Measurements from ENCODE around the gene ZNF526.
A peak's percentile ranks its signal among the peaks of the same experiment; 100 is the strongest.

The ZNF526 gene

DNA sequence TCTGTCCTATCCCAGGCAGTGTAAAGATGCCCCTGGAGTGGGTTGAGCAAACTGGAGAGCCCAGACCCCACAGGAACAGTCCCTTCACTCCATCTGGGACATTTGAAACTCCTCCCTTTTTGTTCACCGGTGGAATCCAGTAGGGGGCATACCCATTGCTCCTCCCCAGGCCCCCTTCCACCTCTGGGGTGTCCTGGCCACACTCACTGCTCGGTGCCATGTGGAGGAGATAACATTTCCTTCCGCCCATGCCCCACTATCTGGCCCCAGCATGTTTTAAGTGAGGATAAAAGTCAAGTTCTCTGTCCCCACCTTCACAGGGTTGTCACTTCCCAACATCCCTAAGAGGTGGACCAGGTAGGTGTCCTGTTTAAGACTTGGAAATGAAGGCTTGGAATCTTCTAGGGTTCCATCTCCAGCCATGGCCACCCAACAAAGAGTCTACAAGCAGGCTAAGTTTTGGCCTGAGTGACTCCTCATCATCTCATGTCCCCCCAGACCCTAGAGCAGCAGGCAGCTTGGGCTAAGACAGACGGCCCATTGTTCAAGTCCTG, 9.3 kb downstream of the ZNF526 start:
- no peak for DNase-seq (ENCODE audit: low spot score)
- CTCF ChIA-PET, result interaction anchor here (0.6 kb wide), 1 partner anchor 147 kb away, joined by 4 read pairs; no protein-coding TSS in a partner anchor
- POLR2A ChIA-PET (ENCODE audit: low non-redundant PET), result interaction anchor here (0.7 kb wide), 1 partner anchor 14 kb away, joined by 3 read pairs; no protein-coding TSS in a partner anchor
- peak overlapping the region; percentile 64 for H3K27ac ChIP-seq
- TF ChIP-seq CTCF (conservative IDR thresholded peaks at IDR 0.05; ENCODE audit: low read depth), result no peak

- ChIA-PET CTCF (interaction anchor here (0.6 kb wide), 1 partner anchor 148 kb away, joined by 4 read pairs; no protein-coding TSS in a partner anchor), POLR2A (ENCODE audit: low non-redundant PET) (interaction anchor here (0.7 kb wide), 1 partner anchor 13 kb away, joined by 3 read pairs; no protein-coding TSS in a partner anchor)
- H3K27ac ChIP-seq, result peak overlapping the region; percentile 64
- TF ChIP-seq CTCF (conservative IDR thresholded peaks at IDR 0.05; ENCODE audit: low read depth), result no peak
- DNase-seq (ENCODE audit: low spot score), result no peak
These were observed 9.8 kb downstream of the ZNF526 start for GRCh38 chr19:42229855-42230351.

GRCh38 chr19:42230571-42230970, 10.5 kb downstream of the ZNF526 start:
- POLR2A ChIA-PET (ENCODE audit: low non-redundant PET), result no interaction called here
- CTCF ChIA-PET, result no interaction called here
- DNase-seq (ENCODE audit: low spot score), result no peak
- no peak for TF ChIP-seq CTCF (conservative IDR thresholded peaks at IDR 0.05; ENCODE audit: low read depth)
- H3K27ac ChIP-seq, result peak overlapping the region; percentile 64

DNA sequence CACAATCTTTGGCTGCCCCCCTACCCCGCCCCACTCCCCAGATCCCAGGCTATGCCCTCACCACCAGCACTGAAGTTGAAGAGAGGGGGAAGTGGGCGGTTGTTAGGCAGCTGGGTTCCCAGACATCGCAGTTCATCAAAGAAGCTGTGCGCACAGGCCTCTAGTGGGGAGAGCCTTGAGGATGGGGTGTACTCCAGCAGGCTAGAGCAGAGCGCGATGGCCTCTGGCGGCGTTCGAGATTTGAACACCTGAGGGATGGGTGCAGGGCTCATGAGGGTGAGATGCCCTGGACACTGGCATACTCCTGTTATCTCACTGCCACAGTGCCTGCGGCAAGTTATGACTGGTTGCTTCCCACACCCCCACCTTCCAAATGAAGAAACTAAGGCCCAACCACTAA, 12.3 kb downstream of the ZNF526 start:
- no peak for TF ChIP-seq CTCF (conservative IDR thresholded peaks at IDR 0.05; ENCODE audit: low read depth)
- DNase-seq (ENCODE audit: low spot score), result no peak
- CTCF ChIA-PET, result interaction anchor here (0.6 to 0.7 kb wide), 4 partner anchors 10 to 208 kb away, joined by 3 to 5 read pairs (median 4); no protein-coding TSS in a partner anchor
- H3K27ac ChIP-seq, result peak overlapping the region; percentile 64
- POLR2A ChIA-PET (ENCODE audit: low non-redundant PET), result no interaction called here

DNA sequence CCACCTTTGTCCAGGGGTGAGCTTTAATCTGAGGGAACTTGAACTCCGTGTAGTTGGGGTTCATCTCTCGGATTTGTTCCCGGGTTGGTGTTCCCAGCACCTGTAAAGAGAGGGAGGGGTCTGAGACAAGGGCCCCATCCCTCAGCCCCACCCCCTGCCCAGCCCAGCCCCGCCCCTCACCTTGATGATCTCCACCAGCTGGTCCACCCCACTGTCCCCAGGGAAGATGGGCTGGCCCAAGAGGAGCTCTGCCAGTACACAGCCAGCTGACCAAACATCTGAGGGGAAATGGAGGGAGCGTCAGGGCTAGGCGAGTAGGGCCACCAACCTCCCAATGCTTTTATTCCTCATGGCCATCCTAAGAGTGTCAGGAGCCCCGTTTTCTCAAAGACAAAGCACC, 13.0 kb downstream of the ZNF526 start:
- CTCF ChIA-PET, result interaction anchor here (0.5 to 0.7 kb wide), 4 partner anchors 11 to 243 kb away, joined by 3 to 5 read pairs (median 4); no protein-coding TSS in a partner anchor
- no peak for DNase-seq (ENCODE audit: low spot score)

More for the DNA sequence above, 13.0 kb downstream of the ZNF526 start:
- POLR2A ChIA-PET (ENCODE audit: low non-redundant PET), result interaction anchor here (0.6 kb wide), 1 partner anchor 57 kb away, joined by 3 read pairs; no protein-coding TSS in a partner anchor
- no peak for TF ChIP-seq CTCF (conservative IDR thresholded peaks at IDR 0.05; ENCODE audit: low read depth)
- H3K27ac ChIP-seq, result peak overlapping the region; percentile 64
